GM23248 (cell line): ENCODE measurements around the gene PLCH1. TPM values are rescaled to one million over a fixed set of nuclear protein-coding genes. Genes with fewer than 3 reads are reported as not detected.
A peak's percentile ranks its signal among the peaks of the same experiment; 100 is the strongest.

Experiments
- DNase-seq: peaks from one replicate; pipeline ENCODE4 v3.0.0-alpha.2; 2015
- H2AFZ ChIP-seq: fragments of 200-600 bp; sonication (generic); 2 replicates; pipeline ENCODE4 v1.6.1; 2016; ENCODE audit warnings: antibody characterized with exemption
- H3F3A ChIP-seq: fragments of 200-600 bp; sonication (generic); 2 replicates; pipeline ENCODE4 v1.6.1; 2016; ENCODE audit warnings: mild to moderate bottlenecking, antibody characterized with exemption, mixed run types; ENCODE audit not compliant: insufficient read depth
- H3K27ac ChIP-seq: fragments of 200-600 bp; sonication (generic); 2 replicates; pipeline ENCODE4 v1.5.1; 2016; ENCODE audit warnings: mild to moderate bottlenecking
- H3K27me3 ChIP-seq: fragments of 200-600 bp; sonication (generic); replicated peaks from 2 replicates; pipeline ENCODE4 v1.6.1; 2016; ENCODE audit warnings: mild to moderate bottlenecking; ENCODE audit not compliant: insufficient read depth
- H3K36me3 ChIP-seq: fragments of 200-600 bp; sonication (generic); 2 replicates; pipeline ENCODE4 v1.6.1; 2016; ENCODE audit warnings: low read depth, mild to moderate bottlenecking
- H3K4me1 ChIP-seq: fragments of 200-600 bp; sonication (generic); 2 replicates; pipeline ENCODE4 v1.6.1; 2016; ENCODE audit warnings: mild to moderate bottlenecking; ENCODE audit not compliant: insufficient read depth
- H3K4me2 ChIP-seq: fragments of 200-600 bp; sonication (generic); one replicate; pipeline ENCODE4 v1.6.1; 2016; ENCODE audit warnings: mild to moderate bottlenecking; ENCODE audit not compliant: unreplicated experiment
- H3K4me3 ChIP-seq: fragments of 200-600 bp; sonication (generic); 2 replicates; pipeline ENCODE4 v1.5.1; 2016; ENCODE audit warnings: mild to moderate bottlenecking
- H3K79me2 ChIP-seq: fragments of 200-600 bp; sonication (generic); 2 replicates; pipeline ENCODE4 v1.6.1; 2016; ENCODE audit warnings: mild to moderate bottlenecking; ENCODE audit not compliant: insufficient read depth
- H3K9ac ChIP-seq: fragments of 200-600 bp; sonication (generic); 2 replicates; pipeline ENCODE4 v1.6.1; 2016; ENCODE audit warnings: mild to moderate bottlenecking
- H3K9me2 ChIP-seq: fragments of 200-600 bp; sonication (generic); 2 replicates; pipeline ENCODE4 v1.6.1; 2016; ENCODE audit warnings: mixed run types, mild to moderate bottlenecking, moderate library complexity; ENCODE audit not compliant: insufficient read depth
- H3K9me3 ChIP-seq: fragments of 200-600 bp; sonication (generic); one replicate; pipeline ENCODE4 v1.6.1; 2017; ENCODE audit warnings: low read depth
- H4K20me1 ChIP-seq: fragments of 200-600 bp; sonication (generic); 2 replicates; pipeline ENCODE4 v1.6.0; 2016; ENCODE audit not compliant: insufficient read depth
- EZH2 ChIP-seq: fragments of 200-600 bp; sonication (generic); IDR thresholded peaks from 2 replicates; pipeline ENCODE4 v1.6.1; 2018; ENCODE audit warnings: antibody characterized with exemption, mild to moderate bottlenecking; ENCODE audit not compliant: insufficient read depth, poor library complexity, severe bottlenecking
- EZH2phosphoT487 ChIP-seq: fragments of 200-600 bp; sonication (generic); IDR thresholded peaks from 2 replicates; pipeline ENCODE4 v1.6.1; 2018; ENCODE audit warnings: antibody characterized with exemption, moderate library complexity, mild to moderate bottlenecking, low read depth; ENCODE audit not compliant: insufficient read depth
- WGBS, 2 experiments: methylation state at CpG; one replicate each; pipeline ENCODE4 v1.1.6; 2015 to 2017; ENCODE audit warnings: low lambda C conversion rate in 2 of 2, low coverage in 1 of 2; ENCODE audit errors: missing lambda C conversion rate in 2 of 2; 5-methylcytosine and 5-hydroxymethylcytosine counted together
- in situ Hi-C: fragments of 300-500 bp; cut with MboI; formaldehyde crosslinking; loops from 2 replicates; pipeline ENCODE4 v1.15.0; 2020
- polyA plus RNA-seq: library from polyadenylated mRNA; unstranded; fragments of >200 nt; fragmentation: Nextera tagmentation; extraction: Ambion mirVana; gene quantifications from 2 replicates; pipeline ENCODE4 v1.2.1, GENCODE V29; 2016
- total RNA-seq: library from RNA; depleted of rRNA; stranded (reverse); fragments of >200 nt; shearing (Covaris generic); gene quantifications from 2 replicates; pipeline ENCODE4 v1.2.3, GENCODE V29; 2014

The PLCH1 gene
- total and polyA plus RNA-seq, 2 experiments from 2014 or later, result not detected

DNA sequence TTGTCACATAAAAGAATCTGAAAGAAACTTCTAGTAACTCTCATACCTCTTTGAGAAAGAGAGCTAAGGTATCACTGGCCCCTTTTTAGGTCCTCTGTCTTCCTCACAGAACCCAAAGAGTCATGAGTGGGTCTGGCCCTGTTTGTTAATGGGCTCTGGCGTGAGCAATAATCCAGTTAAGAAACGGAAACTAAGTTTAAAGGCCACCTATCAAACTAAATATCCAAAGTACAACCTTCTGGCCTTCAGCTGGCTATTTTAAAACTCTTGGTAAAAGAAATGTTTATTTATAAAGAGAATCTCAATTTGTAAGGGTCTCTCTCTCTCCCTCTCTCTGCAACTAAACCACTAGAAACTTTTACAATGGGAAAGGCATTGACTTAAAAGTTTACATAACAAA, 380.4 kb downstream of the PLCH1 start:
- WGBS, 2 experiments, result 90 to 96% methylated on average over 2 of the region's 2 CpGs

DNA sequence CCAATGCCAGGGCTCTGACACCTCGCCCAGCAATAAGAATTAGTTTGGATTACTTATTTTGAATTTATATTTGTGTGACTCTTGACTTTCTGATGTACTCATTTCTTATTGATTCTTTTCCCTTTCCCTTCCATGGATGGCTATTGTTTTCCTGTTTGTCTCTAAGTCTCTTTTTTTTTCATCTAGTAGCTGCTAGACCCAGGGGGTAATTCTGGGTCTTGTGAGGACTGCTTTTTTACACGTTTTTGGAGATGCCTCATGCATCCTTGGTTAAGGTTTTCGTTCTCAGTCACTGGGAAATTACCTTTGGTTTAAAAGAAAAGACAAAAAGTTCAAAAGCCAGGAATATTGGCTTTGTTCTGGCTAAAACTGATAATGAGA, 381.2 kb downstream of the PLCH1 start:
- H3K9ac ChIP-seq, result no peak overlapping the region
- no peak overlapping the region for H3K4me3 ChIP-seq
- no peaks in the 10 kb centered on the region for H3K27me3 ChIP-seq
- H3K4me1 ChIP-seq, result no peaks in the 10 kb centered on the region
- no peak overlapping the region for H3K4me2 ChIP-seq
- H3F3A ChIP-seq, result no peaks in the 10 kb centered on the region
- H3K9me2 ChIP-seq, result no peaks in the 10 kb centered on the region
- WGBS, 2 experiments, result 42 to 43% methylated on average over 3 of the region's 3 CpGs
- in situ Hi-C loops, result loop anchor here (10.0 kb wide), 1 partner anchor 341 kb away; no protein-coding TSS in a partner anchor
- H3K9me3 ChIP-seq, result no peaks in the 10 kb centered on the region
- no peaks in the 10 kb centered on the region for H4K20me1 ChIP-seq
- no peaks in the 10 kb centered on the region for H3K36me3 ChIP-seq
- DNase-seq, result no peak
- no peak overlapping the region for H3K27ac ChIP-seq
- TF ChIP-seq EZH2phosphoT487 (no peak), EZH2 (no peak)
- H2AFZ ChIP-seq, result peak overlapping the region; percentile 42; the same call in 1 of the 2 replicates
- no peaks in the 10 kb centered on the region for H3K79me2 ChIP-seq

More for the DNA sequence above, 380.4 kb downstream of the PLCH1 start:
- in situ Hi-C loops, result loop anchor here (10.0 kb wide), 1 partner anchor 340 kb away; no protein-coding TSS in a partner anchor
- Histone ChIP-seq H3F3A (no peaks in the 10 kb centered on the region), H3K27ac (no peak overlapping the region), H2AFZ (peak overlapping the region; percentile 42; the same call in 1 of the 2 replicates), H3K4me3 (no peak overlapping the region), H3K27me3 (no peaks in the 10 kb centered on the region), H3K79me2 (no peaks in the 10 kb centered on the region), H3K36me3 (no peaks in the 10 kb centered on the region), H4K20me1 (no peaks in the 10 kb centered on the region), H3K9ac (no peak overlapping the region), H3K4me1 (no peaks in the 10 kb centered on the region), H3K9me3 (no peaks in the 10 kb centered on the region), H3K4me2 (no peak overlapping the region), H3K9me2 (no peaks in the 10 kb centered on the region)
- no peak for DNase-seq
- no peak for TF ChIP-seq EZH2phosphoT487
- no peak for TF ChIP-seq EZH2

DNA sequence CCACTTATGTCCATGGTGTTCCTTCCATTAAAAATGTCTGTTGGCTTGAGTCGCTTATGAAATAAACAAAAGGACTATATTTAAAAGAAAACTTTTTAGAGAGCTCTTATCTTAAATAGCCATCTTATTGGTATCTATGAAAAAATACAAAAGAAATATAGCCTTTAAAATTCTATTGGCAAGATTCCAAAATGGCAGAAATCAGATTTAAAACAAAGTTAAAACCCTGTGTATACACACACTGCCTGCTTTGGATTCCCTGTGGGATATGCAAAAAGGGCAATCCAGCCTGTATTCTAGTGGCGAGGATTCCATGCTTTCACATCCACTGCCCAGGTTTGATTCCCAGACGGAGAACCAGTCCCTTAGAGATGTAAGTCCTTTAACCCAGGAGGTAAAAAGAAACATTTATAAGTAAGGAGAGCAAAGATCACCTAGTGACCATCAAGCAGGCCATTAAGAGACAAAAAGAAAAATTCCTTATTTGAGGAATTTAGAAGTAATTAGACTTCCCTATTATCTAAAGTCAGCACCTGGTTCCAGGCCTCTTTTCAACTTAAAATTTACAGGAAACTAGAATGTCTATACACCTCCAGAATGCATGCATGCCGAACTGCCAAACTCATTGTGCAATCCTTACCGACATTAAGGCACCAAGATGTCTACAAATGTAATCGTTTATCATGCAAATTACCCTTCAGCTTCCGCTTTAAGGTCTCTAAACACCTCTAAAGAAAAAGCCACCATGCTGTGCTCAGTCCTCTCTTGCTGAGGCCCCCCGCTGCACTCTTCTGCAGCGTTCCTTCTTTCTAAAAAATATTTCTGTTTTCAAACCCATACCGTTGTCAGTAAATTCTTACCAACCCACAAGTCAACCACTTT, 381.8 kb downstream of the PLCH1 start:
- Histone ChIP-seq H4K20me1 (no peaks in the 10 kb centered on the region), H3K9me2 (no peaks in the 10 kb centered on the region), H3K4me2 (no peak overlapping the region), H3K79me2 (no peaks in the 10 kb centered on the region), H3K4me1 (no peaks in the 10 kb centered on the region), H3K9ac (no peak overlapping the region), H3F3A (no peaks in the 10 kb centered on the region), H3K27me3 (no peaks in the 10 kb centered on the region), H3K27ac (no peak overlapping the region), H2AFZ (no peak overlapping the region), H3K9me3 (no peaks in the 10 kb centered on the region), H3K4me3 (no peak overlapping the region), H3K36me3 (no peaks in the 10 kb centered on the region)
- WGBS, 2 experiments, result 60 to 63% methylated on average over 10 of the region's 10 CpGs
- no peak for TF ChIP-seq EZH2phosphoT487
- TF ChIP-seq EZH2, result no peak
- no peak for DNase-seq
- in situ Hi-C loops, result loop anchor here (10.0 kb wide), 1 partner anchor 342 kb away; no protein-coding TSS in a partner anchor

DNA sequence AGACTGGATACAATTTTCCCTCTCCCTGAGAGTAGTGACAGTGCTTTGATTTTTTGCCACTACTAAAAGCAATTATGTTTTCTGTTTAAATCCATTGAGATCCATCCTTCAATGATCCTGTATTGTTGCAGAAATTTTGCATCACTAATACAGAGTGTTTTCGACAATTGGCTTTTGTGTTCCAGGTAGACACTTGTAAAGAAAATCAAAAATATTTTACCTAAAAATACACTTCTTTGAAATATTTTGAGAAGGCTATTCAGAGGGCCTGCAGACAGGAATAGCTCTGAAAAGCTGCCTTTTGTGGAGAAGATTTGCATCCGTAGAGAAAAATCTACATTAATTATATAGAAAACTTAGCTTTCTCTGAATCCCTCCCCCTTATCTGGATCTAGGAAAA, 384.6 kb downstream of the PLCH1 start:
- Histone ChIP-seq H2AFZ (no peak overlapping the region), H3K9me3 (no peaks in the 10 kb centered on the region), H3K4me2 (no peak overlapping the region), H3K36me3 (no peaks in the 10 kb centered on the region), H3K9me2 (no peaks in the 10 kb centered on the region), H3K4me3 (no peak overlapping the region), H3K27ac (no peak overlapping the region), H3K79me2 (no peaks in the 10 kb centered on the region), H3F3A (no peaks in the 10 kb centered on the region), H3K27me3 (no peaks in the 10 kb centered on the region), H3K4me1 (no peaks in the 10 kb centered on the region), H3K9ac (no peak overlapping the region), H4K20me1 (no peaks in the 10 kb centered on the region)
- WGBS, 2 experiments, result 80 to 89% methylated on average over 2 of the region's 2 CpGs
- in situ Hi-C loops, result loop anchor here (10.0 kb wide), 1 partner anchor 345 kb away; no protein-coding TSS in a partner anchor
- TF ChIP-seq EZH2phosphoT487, result no peak
- TF ChIP-seq EZH2, result no peak
- DNase-seq, result no peak
